PC-9 (cell line): ENCODE data around the gene PTOV1. TPM values are rescaled to one million over a fixed set of nuclear protein-coding genes. Genes with fewer than 3 reads are reported as not detected.

Experiments
- BruUV-seq: library from RNA; stranded (reverse); fragments of 400-500 nt; replicated peaks from 2 replicates; lab custom pipeline; 2021; lab: Mats Ljungman, UMichigan
- CTCF ChIA-PET: fragments of 300-600 bp; sonication (Branson Sonifier 250); formaldehyde crosslinking; loops from one replicate; lab custom pipeline; 2022; ENCODE audit warnings: antibody characterized with exemption; lab: Charles Lee
- POLR2A ChIA-PET: fragments of 300-600 bp; sonication (Branson Sonifier 250); formaldehyde crosslinking; loops from one replicate; lab custom pipeline; 2022; ENCODE audit warnings: antibody characterized with exemption; ENCODE audit not compliant: unreplicated experiment; lab: Charles Lee
- DNase-seq, 2 experiments: peaks; one replicate each; pipeline versions ENCODE4 v3.0.0 to v3.0.0-alpha.2; 2015 to 2022; ENCODE audit warnings: mixed read lengths in 1 of 2
- H2AFZ ChIP-seq: fragments of 200-600 bp; sonication (generic); 2 replicates; pipeline ENCODE4 v1.8.1; 2017; ENCODE audit warnings: antibody characterized with exemption
- H3F3A ChIP-seq: fragments of 200-600 bp; sonication (generic); 2 replicates; pipeline ENCODE4 v1.8.1; 2017; ENCODE audit warnings: antibody characterized with exemption, mild to moderate bottlenecking, low read depth; ENCODE audit not compliant: insufficient read depth
- H3K27ac ChIP-seq: fragments of 200-600 bp; sonication (generic); 2 replicates; pipeline ENCODE4 v1.6.1; 2016; ENCODE audit warnings: mixed run types
- H3K27me3 ChIP-seq: fragments of 200-600 bp; sonication (generic); 2 replicates; pipeline ENCODE4 v1.6.1; 2016; ENCODE audit warnings: low read depth, mixed run types; ENCODE audit not compliant: insufficient read depth
- H3K36me3 ChIP-seq: fragments of 200-600 bp; sonication (generic); 2 replicates; pipeline ENCODE4 v1.6.1; 2016; ENCODE audit warnings: low read depth, mixed run types
- H3K4me1 ChIP-seq: fragments of 200-600 bp; sonication (generic); replicated peaks from 2 replicates; pipeline ENCODE4 v1.6.1; 2016; ENCODE audit warnings: mixed run types; ENCODE audit not compliant: insufficient read depth
- H3K4me2 ChIP-seq: fragments of 200-600 bp; sonication (generic); 2 replicates; pipeline ENCODE4 v1.6.1; 2017; ENCODE audit warnings: mixed run types
- H3K4me3 ChIP-seq: fragments of 200-600 bp; sonication (generic); 2 replicates; pipeline ENCODE4 v1.6.1; 2016; ENCODE audit warnings: mixed run types
- H3K79me2 ChIP-seq: fragments of 200-600 bp; sonication (generic); 2 replicates; pipeline ENCODE4 v1.6.1; 2017; ENCODE audit warnings: low read depth, mixed run types
- H3K9me2 ChIP-seq: fragments of 200-600 bp; sonication (generic); 2 replicates; pipeline ENCODE4 v1.8.1; 2017; ENCODE audit warnings: mild to moderate bottlenecking; ENCODE audit not compliant: insufficient read depth
- H3K9me3 ChIP-seq: fragments of 200-600 bp; sonication (generic); 2 replicates; pipeline ENCODE4 v1.8.1; 2016; ENCODE audit warnings: low read depth; ENCODE audit not compliant: insufficient read depth
- H4K20me1 ChIP-seq: fragments of 200-600 bp; sonication (generic); 2 replicates; pipeline ENCODE4 v1.8.1; 2017; ENCODE audit not compliant: insufficient read depth
- EZH2 ChIP-seq: fragments of 200-600 bp; sonication (generic); IDR thresholded peaks from 2 replicates; pipeline ENCODE4 v1.8.0; 2017; ENCODE audit warnings: antibody characterized with exemption, low read depth
- intact Hi-C: fragments of 100-400 bp; cut with micrococcal nuclease; formaldehyde crosslinking; loops from one replicate; pipeline ENCODE4 v1.10.0; 2022; ENCODE audit not compliant: unreplicated experiment
- total RNA-seq: library from RNA; stranded (reverse); gene quantifications from 2 replicates; pipeline ENCODE4 v1.2.3, GENCODE V29; 2021
- TF ChIP-seq, protein P1 (sequence below): fragments of 200-600 bp; sonication (generic); conservative IDR thresholded peaks from 2 replicates; pipeline ENCODE4 v1.6.1; 2017; ENCODE audit warnings: mixed run types, antibody characterized with exemption, mild to moderate bottlenecking, moderate library complexity

Gene PTOV1
- total RNA-seq, 1 experiment from 2014 or later: 155 TPM

DNA sequence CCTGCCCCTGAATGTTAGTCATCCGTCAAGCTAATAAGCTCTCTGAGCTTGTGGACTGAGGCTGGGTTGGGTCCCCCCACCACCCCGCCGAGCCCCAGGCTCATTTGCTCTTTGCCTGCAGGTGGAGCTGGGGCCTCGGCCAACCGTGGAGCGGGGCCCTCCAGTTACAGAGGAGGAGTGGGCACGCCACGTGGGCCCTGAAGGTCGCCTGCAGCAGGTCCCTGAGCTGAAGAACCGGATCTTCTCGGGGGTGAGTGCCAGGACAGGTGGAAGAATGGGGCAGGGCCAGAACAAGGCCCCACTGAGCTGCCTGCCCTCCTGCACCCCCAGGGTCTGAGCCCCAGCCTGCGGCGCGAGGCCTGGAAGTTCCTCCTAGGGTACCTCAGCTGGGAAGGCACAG, 31.7 kb downstream of the PTOV1 start:
- Histone ChIP-seq H3K4me1 (peaks cover 13% of the 10 kb centered on the region), H4K20me1 (peaks cover 12% of the 10 kb centered on the region), H3K79me2 (peaks cover 15% of the 10 kb centered on the region), H2AFZ (no peak overlapping the region), H3K4me2 (no peak overlapping the region), H3K4me3 (no peak overlapping the region), H3K27ac (no peak overlapping the region), H3K9me2 (no peaks in the 10 kb centered on the region), H3K36me3 (peaks cover 25% of the 10 kb centered on the region; the same call in 1 of the 2 replicates), H3F3A (peaks cover 33% of the 10 kb centered on the region; the same call in 1 of the 2 replicates), H3K27me3 (no peaks in the 10 kb centered on the region), H3K9me3 (no peaks in the 10 kb centered on the region)
- CTCF ChIA-PET: no interaction called here
- no TSS peak for BruUV-seq
- no peak for TF ChIP-seq EZH2
- TF ChIP-seq, protein P1, sequence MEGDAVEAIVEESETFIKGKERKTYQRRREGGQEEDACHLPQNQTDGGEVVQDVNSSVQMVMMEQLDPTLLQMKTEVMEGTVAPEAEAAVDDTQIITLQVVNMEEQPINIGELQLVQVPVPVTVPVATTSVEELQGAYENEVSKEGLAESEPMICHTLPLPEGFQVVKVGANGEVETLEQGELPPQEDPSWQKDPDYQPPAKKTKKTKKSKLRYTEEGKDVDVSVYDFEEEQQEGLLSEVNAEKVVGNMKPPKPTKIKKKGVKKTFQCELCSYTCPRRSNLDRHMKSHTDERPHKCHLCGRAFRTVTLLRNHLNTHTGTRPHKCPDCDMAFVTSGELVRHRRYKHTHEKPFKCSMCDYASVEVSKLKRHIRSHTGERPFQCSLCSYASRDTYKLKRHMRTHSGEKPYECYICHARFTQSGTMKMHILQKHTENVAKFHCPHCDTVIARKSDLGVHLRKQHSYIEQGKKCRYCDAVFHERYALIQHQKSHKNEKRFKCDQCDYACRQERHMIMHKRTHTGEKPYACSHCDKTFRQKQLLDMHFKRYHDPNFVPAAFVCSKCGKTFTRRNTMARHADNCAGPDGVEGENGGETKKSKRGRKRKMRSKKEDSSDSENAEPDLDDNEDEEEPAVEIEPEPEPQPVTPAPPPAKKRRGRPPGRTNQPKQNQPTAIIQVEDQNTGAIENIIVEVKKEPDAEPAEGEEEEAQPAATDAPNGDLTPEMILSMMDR: no peak
- DNase-seq: no peak
- POLR2A ChIA-PET: no interaction called here
- intact Hi-C loops: no loop called here

DNA sequence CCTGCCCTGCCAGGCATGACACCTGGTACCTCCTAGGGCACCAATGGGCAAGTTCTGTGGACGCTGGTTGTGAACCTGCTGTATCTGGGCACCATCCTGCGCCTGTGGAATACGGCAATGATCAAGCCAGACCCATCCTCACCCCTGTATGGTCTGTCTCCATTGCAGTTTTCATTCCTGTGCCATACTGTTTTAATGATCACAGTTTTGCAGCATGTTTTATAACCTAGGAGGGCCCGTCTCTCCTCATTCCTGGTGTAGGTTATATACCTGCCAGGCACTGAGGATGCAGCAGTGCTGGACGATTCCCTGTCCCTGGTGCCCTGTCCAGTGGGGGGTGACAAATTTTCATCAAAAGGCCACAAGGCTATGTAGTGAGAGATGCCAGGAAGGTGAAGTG, 32.1 kb downstream of the PTOV1 start:
- ChIA-PET CTCF (no interaction called here), POLR2A (no interaction called here)
- Histone ChIP-seq H4K20me1 (peaks cover 12% of the 10 kb centered on the region), H3K4me3 (no peak overlapping the region), H3K27me3 (no peaks in the 10 kb centered on the region), H3K27ac (no peak overlapping the region), H3K36me3 (peaks cover 25% of the 10 kb centered on the region; the same call in 1 of the 2 replicates), H3K4me2 (no peak overlapping the region), H2AFZ (no peak overlapping the region), H3K79me2 (peaks cover 14% of the 10 kb centered on the region), H3F3A (peaks cover 33% of the 10 kb centered on the region; the same call in 1 of the 2 replicates), H3K9me2 (no peaks in the 10 kb centered on the region), H3K4me1 (peaks cover 13% of the 10 kb centered on the region), H3K9me3 (no peaks in the 10 kb centered on the region)
- BruUV-seq: no TSS peak
- intact Hi-C loops: no loop called here
- no peak for DNase-seq
- no peak for TF ChIP-seq EZH2
- TF ChIP-seq, protein P1: no peak

DNA sequence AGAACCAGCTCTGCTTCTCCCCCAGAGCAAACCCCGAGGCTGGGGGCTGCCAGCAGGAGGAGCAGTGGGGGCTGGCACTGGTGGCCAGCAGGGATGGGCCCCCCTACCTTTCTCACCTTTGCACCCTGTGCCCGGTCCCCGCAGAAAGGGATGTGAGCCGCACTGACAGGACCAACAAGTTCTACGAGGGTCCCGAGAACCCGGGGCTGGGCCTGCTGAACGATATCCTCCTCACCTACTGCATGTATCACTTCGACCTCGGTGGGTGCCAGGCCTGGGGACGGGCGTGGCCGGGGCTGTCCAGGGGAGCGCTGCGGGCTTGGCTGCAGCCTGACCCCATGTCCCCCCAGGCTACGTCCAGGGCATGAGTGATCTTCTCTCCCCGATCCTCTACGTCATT, 33.1 kb downstream of the PTOV1 start:
- no peak for DNase-seq
- no peak overlapping the region for H3K4me3 ChIP-seq
- no peaks in the 10 kb centered on the region for H3K9me3 ChIP-seq
- H3K9me2 ChIP-seq: no peaks in the 10 kb centered on the region
- no peaks in the 10 kb centered on the region for H3K27me3 ChIP-seq
- no TSS peak for BruUV-seq
- H3K36me3 ChIP-seq: peaks cover 25% of the 10 kb centered on the region; the same call in 1 of the 2 replicates
- H3K4me1 ChIP-seq: 0 out of 2 replicates have a peak, but pooled peaks cover 4% of the 10 kb centered on the region
- H2AFZ ChIP-seq: no peak overlapping the region
- H3K79me2 ChIP-seq: peaks cover 4% of the 10 kb centered on the region
- intact Hi-C loops: no loop called here
- H3F3A ChIP-seq: peaks cover 31% of the 10 kb centered on the region; the same call in 1 of the 2 replicates
- H3K4me2 ChIP-seq: no peak overlapping the region
- TF ChIP-seq, protein P1: no peak
- no peak for TF ChIP-seq EZH2
- peaks cover 5% of the 10 kb centered on the region; the same call in 1 of the 2 replicates for H4K20me1 ChIP-seq
- CTCF ChIA-PET: no interaction called here
- POLR2A ChIA-PET: interaction anchor here (0.6 kb wide), 1 partner anchor 498 kb away, joined by 7 read pairs; no protein-coding TSS in a partner anchor
- no peak overlapping the region for H3K27ac ChIP-seq
